D721Med (cell line): ENCODE data around the gene ATP13A5.

ENCODE experiments used
- DNase-seq: peaks from one replicate; pipeline ENCODE4 v3.0.0; 2011; ENCODE audit warnings: low spot score; ENCODE audit not compliant: insufficient read length
- FAIRE-seq: peaks from 2 replicates; lab custom pipeline; 2011; peaks lifted over from hg19 to GRCh38; lab: Jason Lieb, UNC
- TF ChIP-seq, protein P1 (sequence below): IDR thresholded peaks from 2 replicates; pipeline ENCODE4 v1.5.1; 2012; ENCODE audit warnings: mild to moderate bottlenecking, control low read depth; ENCODE audit not compliant: insufficient read depth; ENCODE audit errors: missing control alignments

ATP13A5 gene

DNA sequence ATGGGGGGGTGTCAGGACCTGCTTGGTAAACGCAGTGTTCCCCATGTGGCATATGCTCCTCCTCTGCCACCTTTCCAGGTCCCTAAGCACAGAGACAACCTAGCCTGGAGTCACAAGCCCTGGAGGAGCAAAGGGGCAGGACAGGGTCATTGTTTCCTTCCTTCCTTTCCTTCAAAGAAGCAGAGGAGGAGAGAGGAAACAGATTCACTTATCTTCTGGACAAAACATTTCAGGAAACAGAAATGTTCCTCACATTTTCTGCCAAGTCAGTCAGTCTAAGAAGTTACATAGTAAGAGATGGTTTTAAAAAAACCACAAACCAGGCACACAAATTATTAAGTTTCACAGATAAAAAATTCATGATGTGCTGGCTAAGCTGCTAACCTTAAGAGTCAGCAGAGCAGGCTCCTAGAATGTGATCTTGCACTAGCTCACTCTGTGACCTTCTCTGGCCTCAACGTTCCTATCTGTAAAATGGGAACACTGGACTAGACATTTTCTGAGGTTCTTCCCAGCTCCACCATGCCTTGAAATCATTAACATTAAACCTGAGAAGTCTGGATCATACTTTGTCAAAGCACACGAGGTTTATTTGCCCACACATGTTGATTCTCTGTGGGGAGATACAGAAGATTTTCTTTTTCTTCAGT lies 47.9 kb downstream of the ATP13A5 start:
- no peak for FAIRE-seq
- TF ChIP-seq, protein P1, sequence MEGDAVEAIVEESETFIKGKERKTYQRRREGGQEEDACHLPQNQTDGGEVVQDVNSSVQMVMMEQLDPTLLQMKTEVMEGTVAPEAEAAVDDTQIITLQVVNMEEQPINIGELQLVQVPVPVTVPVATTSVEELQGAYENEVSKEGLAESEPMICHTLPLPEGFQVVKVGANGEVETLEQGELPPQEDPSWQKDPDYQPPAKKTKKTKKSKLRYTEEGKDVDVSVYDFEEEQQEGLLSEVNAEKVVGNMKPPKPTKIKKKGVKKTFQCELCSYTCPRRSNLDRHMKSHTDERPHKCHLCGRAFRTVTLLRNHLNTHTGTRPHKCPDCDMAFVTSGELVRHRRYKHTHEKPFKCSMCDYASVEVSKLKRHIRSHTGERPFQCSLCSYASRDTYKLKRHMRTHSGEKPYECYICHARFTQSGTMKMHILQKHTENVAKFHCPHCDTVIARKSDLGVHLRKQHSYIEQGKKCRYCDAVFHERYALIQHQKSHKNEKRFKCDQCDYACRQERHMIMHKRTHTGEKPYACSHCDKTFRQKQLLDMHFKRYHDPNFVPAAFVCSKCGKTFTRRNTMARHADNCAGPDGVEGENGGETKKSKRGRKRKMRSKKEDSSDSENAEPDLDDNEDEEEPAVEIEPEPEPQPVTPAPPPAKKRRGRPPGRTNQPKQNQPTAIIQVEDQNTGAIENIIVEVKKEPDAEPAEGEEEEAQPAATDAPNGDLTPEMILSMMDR, result no peak
- DNase-seq, result no peak

DNA sequence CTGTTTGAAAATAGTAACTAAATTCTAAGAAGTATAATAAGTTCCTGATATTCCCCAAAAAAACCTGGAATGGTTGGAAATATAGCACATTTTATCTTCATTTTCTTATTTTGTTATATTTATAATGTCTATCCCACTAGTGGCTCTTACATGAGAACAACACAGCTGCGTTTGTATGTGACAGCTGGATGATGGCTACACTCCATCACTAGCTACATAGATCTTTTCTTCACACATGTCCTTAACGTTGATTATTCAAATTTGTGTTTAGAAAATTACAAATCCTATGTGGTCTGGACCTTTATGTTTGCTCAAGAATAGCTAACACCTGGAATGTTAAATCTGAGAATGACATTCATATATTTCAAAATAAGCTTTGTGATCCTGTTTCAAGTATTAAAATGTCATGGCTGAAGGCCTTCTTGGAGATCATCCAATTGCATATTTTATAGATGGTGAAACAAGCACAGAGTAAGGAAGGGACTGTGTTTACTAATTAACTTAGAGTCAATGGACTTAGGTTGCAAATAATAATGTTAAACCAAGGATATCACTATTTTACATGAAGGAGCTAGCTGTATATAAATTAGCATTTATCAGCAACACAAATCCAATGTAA lies 60.8 kb downstream of the ATP13A5 start:
- DNase-seq, result no peak
- TF ChIP-seq, protein P1, result no peak
- FAIRE-seq, result no peak

DNA sequence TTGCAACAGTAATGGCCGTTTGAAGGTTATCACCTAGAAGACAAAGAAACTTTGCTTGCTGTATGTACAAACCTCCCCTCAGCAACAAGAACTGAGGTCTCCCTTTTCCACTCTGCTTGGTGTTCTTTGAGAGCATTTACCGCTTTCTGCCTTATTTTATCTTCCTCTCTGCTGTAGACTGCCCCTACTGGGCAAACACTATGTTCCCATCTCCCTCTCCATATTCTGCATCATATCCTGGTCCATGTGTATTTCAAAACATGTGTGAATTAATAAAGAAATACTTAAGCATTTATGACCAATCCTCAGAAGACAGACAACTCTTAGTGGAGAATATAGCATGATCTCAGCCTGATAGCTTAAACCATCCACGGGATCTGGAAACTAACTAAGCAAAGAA lies 64.4 kb downstream of the ATP13A5 start:
- DNase-seq (no peak), FAIRE-seq (no peak)
- TF ChIP-seq, protein P1, result peak; percentile 7

- TF ChIP-seq, protein P1, result no peak
- DNase-seq (no peak), FAIRE-seq (no peak)
Observed at GRCh38 chr3:193313061-193313958, 65.2 kb downstream of the ATP13A5 start.

DNA sequence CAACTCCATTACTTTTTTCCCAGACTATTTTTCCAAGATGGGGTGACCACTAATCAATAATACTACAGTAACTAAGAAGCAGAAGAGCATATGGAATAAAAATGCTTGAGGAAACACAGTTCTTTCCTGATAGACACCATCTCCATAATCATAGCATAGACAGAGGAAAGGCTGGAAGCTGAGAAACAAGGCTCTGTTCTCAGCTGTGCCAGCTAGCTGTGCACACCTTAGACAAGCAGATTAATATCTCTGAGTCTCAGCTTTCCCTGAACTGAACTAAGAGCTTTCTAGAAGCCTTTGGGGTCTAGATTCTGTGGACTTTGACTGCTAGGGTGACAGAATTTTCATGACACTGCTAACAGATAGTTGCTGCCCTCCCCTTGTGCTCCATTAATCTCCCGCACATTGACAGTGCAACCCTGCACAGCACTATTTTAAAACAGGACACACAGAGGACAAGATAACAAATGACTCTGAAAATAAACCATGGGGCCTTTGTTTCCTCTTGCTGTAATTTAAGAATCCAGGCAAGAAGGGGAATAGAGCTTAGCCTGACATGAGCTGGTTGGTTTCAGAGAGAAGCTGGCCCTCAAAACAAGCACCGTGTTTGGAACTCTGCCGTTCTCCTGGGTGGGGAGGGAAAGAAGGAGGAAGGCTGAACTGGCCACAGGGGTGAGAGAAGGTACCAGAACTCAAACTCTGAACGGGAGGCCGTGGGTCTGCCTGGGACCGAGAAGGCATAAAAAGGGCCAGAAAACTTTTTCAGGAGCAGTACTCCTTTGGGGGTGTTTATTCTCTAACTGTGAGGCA lies 67.4 kb downstream of the ATP13A5 start:
- TF ChIP-seq, protein P1, result no peak
- FAIRE-seq (no peak), DNase-seq (no peak)

DNA sequence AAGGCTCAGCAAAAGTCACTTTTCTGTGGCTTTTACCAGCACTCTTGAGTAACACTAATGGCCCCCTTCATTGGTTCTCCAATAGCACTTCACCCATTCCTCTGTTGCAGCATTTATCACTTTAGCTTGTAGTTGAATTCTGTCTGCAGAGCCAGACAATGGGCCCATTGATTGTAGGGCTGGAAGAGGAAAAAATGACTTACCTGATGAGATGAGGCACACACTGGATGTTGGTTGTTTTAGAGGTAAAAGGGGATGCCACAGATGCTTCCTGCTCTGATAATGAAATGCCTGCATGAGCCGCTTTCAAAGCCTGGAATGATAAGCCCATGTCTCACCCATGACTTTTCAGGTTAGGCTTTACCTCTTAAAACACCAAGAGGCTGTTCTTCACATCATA lies 73.2 kb downstream of the ATP13A5 start:
- FAIRE-seq, result no peak
- TF ChIP-seq, protein P1, result no peak

More for the DNA sequence above, 73.2 kb downstream of the ATP13A5 start:
- no peak for DNase-seq
